Stimulated activated CD4-positive, alpha-beta T cell treated with anti-CD3 and anti-CD28 coated beads, Interleukin-15, amount 100 ng/mL, for 24 hours (primary cell): ENCODE data around the gene GFRA3.
"Not testable (repeated sequence)": the region's sequence is repeated elsewhere in the genome, so short reads cannot be mapped to it uniquely, and the experiment has no call there.

Experiments used
- DNase-seq: peaks from one replicate; pipeline ENCODE4 v3.0.0-alpha.2; 2020

Gene GFRA3

DNA sequence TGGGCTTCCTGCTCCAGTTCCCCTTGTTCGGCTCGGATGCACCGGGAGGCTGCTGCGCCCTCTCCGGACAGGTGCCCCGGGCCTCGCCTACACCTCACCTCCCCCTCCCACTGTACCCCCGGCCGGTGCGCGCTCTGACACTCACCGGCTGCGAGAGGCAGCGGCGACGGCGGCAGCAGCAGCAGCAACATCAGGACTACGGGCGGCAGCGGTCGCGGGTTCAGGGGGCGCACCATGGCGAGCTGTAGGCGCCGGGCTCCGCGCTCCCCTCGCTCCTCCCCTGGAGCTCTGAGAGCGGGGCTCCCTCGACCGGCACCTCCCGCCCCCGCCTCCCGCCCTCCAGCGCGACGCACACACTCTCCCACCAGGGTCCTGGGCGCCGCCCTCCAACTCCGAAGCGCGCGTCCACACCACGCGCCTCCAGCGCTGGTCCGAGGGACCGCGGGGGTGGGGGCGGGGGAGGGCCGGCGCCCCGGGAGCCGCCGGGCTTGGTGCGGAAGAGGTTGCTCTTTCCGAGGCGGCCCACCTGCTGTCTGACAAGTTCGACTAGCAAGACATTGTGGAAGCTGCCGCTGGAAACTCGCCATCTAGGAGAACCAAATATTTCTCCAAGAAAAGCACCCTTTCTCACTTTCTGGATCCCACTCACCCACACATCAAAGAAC lies at the start of gene GFRA3:
Gene GFRA3, minus strand, starts transcription at position 433 of the 665 bp plus-strand sequence. Its CDS starts 197 bp downstream, at position 236.
- peak; percentile 31 for DNase-seq

DNA sequence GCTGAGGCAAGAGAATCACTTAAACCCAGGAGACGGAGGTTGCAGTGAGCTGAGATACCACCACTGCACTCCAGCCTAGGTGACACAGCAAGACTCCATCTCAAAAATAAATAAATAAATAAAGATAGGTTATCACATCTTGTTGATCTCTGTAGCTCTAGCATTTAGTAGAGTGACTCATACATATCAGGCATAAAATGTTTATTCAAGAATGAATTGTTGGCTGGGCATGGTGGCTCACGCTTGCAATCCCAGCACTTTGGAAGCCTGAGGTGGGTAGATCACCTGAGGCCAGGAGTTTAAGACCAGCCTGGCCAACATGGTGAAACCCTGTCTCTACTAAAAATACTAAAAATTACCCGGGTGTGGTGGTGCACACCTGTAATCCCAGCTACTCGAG lies 43.8 kb upstream of the GFRA3 start:
- not testable (repeated sequence) for DNase-seq

- no peak for DNase-seq
These were observed 41.9 kb upstream of the GFRA3 start for GRCh38 chr5:138316355-138316754.

DNA sequence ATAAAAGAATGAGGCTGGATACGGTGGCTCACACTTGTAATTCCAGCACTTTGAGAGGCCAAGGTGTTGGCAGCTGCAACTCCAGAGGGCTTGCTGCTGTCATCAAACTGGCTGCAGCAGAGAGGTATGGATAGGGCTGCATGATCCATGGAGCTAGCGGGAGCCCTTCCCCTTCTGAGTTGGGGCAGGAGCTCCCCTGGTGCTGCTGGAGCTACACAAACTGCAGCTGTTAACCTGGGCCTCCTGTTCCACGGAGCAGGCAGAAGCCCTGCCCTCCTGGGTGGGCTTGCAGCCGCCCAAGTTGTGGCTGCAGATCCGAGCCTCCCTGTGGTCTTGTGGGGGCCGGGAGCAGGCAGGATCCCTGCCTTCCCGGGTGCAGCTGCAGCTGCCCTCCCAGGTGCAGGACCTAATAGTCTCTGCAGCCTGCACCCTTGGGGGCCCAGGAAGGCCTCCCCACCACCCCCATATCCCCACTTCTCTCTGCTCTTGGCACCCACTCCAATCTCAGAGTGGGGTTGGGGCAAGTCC lies 41.4 kb upstream of the GFRA3 start:
- DNase-seq: no peak

DNA sequence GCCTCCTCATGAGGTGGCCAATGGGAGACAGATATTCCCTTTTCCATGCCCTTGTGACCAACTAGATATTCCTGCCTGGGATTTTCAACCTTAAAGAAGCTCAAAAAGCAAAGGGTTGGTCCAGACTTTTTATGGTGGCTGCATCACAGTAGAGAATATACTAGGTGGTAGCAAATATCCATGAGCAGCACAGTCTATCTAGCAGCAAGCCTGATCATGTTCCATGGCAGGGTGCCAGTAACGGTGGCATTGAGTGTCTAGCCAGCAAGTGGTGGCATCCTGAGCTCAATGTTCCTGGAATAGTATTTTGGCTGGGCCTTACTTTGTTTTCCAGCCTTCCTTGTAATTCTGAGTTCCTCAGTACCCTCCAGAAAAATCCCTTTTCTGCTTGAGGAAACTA lies 31.4 kb upstream of the GFRA3 start:
- DNase-seq: no peak

DNA sequence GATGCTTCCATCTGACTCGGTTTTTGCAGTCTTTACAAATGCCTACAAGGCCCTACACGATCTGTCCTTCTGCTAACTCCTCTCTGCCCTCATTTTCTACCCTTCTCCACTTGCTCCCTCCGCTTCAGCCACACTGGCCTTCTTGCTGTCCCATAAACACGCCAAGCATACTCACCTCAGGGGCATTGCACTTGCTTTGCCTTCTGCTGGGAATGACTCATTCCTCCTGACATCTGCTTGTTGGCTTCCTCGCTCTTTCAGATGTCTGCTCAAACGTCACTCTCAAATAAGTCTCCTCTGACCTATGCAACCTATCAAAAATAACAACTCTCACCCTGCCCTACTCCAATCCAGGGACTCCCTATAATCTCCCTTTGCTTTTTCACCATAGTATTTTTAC lies 29.0 kb upstream of the GFRA3 start:
- DNase-seq: no peak

- DNase-seq: no peak
These were observed 14.9 kb upstream of the GFRA3 start for GRCh38 chr5:138289296-138289695.

DNA sequence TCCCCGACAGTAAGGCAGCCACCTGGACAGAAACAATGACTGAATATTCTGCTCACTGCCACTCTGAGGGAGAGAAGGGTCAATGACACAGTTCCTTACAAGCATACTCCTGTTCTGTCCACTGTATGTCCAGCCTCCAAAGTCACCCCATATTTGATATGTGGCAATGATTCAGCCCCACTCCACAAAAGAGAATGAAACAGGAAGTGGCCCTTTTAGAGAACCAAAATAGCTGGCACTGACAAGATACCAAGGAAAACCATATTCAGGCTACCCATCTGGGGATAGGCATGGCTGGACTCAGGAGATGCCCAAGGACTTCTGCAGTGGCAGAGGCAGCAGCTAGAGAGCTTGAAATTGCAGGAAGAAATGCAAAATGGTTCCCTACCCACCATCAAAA lies 12.8 kb upstream of the GFRA3 start:
- DNase-seq: no peak

DNA sequence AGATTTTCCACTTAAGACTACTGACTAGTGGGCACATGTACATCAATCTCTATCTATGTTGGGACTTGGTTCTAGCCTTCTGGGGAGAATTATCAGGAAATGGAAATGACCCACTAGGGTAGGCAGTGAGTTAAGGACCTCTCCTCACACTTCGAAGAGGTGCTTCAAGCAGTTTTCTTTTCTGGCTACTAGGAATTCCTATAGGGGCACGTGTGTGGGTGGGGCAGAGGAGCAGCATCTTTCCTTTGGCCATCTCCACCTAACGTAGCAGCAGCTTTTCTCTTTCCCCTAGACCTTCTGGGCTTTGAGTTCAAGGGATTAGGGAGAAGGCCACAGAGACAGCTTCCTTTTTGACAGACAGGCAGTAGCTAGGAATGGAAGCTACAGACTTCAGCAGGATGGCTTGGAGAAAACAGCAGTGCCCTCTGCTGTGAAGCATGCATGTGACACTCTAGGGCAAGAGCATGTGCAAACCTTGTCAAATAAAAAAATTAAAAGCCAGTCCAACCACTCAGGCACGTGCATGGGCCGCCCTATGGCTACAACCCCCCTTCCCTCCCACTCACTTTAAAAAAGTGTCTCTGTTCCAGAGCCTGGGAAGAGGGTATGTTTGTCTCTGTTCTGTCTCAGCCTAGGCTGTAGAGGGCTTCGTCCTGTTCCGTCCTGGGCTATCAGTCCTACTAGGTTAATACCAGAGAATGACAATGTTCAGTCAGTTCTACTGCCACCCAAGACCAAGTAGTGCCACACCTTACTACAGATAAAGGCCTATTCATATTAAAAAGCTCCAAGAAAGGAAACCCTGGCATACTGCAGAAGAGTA lies 8.7 kb upstream of the GFRA3 start:
- DNase-seq: peak; percentile 6

DNA sequence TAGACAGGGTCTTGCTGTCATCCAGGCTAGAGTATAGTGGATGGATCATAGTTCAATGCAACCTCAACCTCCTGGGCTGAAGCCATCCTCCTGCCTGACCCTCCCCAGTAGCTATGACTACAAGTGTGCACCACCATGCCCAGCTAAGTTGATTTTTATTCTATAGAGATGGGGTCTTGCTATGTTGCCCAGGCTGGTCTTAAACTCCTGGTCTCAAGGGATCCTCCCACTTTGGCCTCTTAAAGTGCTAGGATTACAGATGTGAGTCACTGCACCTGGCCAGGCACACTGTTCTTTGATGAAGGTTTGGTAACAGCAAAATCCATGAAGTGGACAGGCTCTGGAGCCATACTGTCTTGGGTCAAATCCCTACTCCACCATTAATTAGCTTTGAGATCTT lies 6.5 kb upstream of the GFRA3 start:
- DNase-seq: no peak

DNA sequence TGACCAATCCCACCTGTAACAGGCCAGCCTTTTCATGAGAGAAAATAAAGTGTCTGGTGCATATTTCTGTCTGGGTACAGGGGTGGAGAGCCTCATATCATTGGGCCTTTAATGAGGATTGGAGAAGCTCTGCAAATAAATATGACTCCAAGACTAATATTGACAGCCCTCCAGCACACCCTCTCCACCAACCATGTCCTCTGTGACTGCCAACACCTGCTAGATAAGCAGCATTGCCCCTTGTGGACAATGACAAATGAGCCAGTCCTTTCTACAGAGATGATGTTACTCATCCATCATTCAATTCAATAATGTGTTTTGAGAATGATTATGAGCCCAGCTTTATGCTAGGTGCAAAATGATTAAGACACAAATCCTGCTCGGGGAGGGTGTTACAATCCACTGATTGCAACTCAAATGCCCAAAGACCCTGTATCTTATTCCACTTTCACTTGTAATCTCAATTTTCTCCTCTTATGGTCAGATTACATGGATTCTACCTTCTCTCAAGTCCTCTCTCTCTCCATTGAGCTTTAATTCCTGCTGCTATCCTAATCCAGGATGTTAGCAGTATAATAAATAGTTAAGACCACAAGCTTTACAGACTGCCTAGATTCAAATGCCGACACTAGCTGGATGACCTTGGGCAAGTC lies 2.1 kb upstream of the GFRA3 start:
- DNase-seq: no peak

- DNase-seq: no peak
These were observed 1.5 kb upstream of the GFRA3 start for GRCh38 chr5:138275895-138276294.

DNA sequence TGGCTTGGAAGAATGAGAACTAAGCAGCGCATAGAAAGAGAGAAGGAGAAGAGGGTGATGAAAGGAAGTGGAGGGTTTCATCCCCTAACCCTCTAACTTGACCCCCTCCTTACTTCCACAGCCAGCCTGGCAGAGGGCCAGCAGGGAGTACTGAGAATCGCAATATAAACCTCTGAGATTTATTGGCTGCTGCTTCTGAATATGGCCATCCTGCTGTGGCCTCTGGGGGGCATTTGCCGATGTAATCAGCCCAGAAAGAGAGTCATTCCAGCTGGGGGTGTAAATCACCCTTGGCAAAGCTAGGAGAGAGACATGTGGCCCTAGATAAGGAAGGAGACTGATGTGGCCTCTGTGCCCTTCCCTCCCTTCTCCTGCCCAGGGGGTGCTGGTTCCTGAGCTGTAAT lies 960 bp upstream of the GFRA3 start:
- DNase-seq: no peak

- DNase-seq: no peak
These were observed 610 bp downstream of the GFRA3 start for GRCh38 chr5:138273834-138274188.

DNA sequence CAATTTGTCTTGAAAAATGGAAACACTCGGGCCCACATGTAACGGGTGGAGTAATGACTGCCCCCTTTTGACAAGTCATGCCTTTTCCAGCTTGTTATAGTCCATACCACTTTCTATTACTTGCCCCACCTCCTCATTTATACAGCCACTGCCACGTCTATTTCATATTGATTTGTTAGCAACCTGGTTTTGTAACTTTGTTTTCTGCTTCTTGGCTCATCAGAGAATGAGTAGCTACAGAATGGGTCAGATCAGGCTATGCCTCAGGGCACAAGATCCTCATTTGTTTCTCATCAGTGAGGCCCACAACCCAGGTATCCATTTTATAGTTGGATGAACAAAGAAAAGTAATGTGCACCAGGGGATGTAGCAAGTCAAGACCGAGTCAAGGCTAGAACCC lies 1.7 kb downstream of the GFRA3 start:
- no peak for DNase-seq

- DNase-seq: no peak
These were observed 3.1 kb downstream of the GFRA3 start for GRCh38 chr5:138271281-138271680.

DNA sequence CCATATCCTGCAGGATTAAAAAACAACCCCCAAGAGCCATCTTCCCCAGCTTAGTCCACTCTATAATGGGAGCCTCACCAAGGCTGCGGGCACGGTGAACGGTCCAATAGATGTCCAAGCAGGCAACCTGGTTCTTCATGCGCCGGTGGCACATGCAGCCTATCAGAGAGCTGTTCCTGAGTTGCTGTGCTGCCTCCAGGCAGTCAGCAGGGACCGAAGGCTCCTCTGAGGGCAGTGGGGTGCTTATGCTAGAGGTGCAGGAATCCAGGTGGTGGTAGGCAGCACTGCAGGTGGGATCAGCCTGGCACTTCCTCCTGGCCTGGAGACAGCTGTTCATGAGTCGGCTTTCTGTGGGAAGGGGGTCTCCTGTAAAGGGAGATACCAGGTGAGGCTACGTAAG lies 10.2 kb downstream of the GFRA3 start:
- no peak for DNase-seq

DNA sequence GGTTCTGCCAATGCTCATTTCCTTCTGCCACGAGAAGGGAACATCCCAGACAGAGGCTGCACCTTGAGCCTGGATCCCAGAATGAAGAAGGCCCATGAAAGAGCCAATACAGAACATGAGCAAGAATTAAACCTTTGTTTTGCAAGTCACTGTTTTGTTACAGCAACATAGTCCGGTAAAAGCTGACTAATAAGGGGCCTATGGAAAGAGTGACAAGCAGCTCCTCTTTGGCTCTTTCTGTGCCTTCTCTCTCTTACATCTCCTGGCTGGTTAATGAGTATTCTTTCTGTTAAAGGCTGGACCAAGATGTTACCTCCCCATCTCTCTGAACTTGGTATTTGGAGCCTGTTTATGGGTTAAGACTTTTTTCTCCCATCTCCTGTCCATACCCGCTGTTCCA lies 10.8 kb downstream of the GFRA3 start:
- no peak for DNase-seq

DNA sequence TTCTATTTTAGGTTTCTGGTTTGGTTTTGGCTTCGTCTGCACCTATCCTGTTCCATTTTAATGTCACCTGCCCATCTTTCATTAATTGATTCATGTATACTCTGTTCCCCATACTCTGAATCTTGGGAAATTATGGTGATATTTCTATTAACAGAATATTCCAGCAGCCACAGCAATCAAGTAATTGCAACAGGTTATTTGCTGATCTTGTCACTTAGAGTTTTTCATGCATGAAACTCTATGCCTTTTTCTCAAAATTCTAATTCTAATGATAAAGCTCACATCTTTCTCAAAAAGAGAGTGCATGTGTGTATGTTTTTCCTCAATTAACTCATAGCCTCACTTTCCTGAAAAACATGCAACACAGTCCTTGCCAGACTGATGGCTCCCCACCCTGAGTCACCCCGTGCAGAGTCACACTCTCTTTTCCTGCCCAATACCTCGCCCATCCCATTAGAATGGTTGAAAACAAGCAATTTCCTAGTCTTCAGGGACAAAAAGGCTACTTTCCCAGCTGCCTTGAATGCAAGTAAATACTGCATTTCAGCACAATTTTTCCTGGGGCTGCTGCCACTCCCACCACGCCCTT lies 15.6 kb downstream of the GFRA3 start:
- no peak for DNase-seq

DNA sequence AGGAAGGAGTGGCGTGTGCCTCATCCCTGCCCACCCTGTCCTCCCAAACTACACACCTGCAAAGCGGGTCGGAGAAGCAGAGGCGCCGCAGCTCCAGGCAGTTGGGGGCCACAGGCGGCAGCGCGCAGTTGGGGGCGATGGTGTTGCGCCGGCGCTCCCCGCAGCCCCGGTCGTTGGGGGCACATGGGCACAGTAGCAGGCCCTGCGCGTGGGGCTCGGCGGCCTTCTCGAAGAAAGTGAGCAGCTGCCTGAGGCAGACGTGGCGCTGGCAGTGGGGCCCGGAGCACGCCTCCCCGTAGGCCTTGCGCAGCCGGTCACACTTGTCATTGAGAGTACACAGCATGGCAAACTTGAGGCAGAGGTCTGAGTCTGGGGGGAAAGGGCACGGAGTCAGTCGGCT lies 16.8 kb downstream of the GFRA3 start:
- DNase-seq: no peak

- DNase-seq: no peak
These were observed 21.5 kb downstream of the GFRA3 start for GRCh38 chr5:138252944-138253343.

GRCh38 chr5:138247800-138248199 lies 26.6 kb downstream of the GFRA3 start:
- not testable (repeated sequence) for DNase-seq

DNA sequence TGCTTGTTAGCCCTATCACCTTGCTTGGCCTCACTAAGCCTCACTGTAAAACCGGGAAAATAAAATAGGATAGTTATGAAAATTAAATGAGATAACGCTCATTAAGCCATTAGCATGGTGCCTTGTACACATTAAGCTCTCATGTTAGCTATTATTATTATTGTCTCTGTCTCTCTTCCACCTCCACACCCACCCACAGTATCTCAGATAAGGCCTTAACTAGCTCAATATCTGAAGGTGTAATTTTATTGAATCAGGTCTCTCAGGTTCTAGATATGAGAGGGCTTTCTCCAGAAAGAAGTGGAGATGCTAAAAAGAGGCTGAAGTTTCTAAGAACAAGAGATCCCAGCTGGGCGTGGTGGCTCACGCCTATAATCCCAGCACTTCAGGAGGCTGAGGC lies 27.6 kb downstream of the GFRA3 start:
- DNase-seq: no peak

GRCh38 chr5:138246334-138246733 lies 28.1 kb downstream of the GFRA3 start:
- DNase-seq: no peak
